GM12892 (cell line): ENCODE measurements around the gene MGAT5.

Experiments used
- POLR2A ChIP-seq: IDR thresholded peaks from 2 replicates; pipeline ENCODE4 v1.6.1; 2011; ENCODE audit warnings: low read depth, low read length, control low read depth
- POLR2AphosphoS5 ChIP-seq: IDR thresholded peaks from 2 replicates; pipeline ENCODE4 v1.6.1; 2011; ENCODE audit warnings: low read depth, low read length, control low read depth
- TAF1 ChIP-seq: IDR thresholded peaks from 2 replicates; pipeline ENCODE4 v1.6.1; 2011; ENCODE audit warnings: low read depth, mild to moderate bottlenecking, control low read depth, low read length, borderline replicate concordance

DNA sequence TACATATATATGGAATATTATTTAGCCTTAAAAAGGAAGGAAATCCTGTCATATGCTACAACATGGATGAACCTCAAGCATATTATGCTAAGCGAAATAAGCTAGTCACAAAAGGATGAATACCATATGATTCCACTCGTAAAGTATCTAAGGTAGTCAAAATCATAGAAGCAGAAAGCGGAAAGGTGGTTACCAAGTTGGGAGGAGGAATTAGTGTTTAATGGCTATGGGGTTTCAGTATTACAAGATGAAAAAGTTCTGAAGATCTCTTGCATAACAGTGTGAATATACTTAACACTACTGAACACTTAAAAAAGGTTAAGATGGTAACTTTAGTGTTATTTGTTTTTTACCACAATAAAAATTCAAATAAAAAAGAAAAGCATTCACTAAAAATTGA is 99.0 kb downstream of the MGAT5 start:
- TF ChIP-seq POLR2A (no peak), POLR2AphosphoS5 (no peak), TAF1 (no peak)
